ENCODE results near the gene JARID2.

Gene JARID2

GRCh38 chr6:15376900-15377487 lies 131.1 kb downstream of the JARID2 start:
- DNase-seq (ENCODE audit: low read depth), result no peak

- DNase-seq (ENCODE audit: low read depth), result no peak
Observed at GRCh38 chr6:15378272-15378671, 132.4 kb downstream of the JARID2 start.

- no peak for DNase-seq (ENCODE audit: low read depth)
Observed at GRCh38 chr6:15378866-15379265, 133.0 kb downstream of the JARID2 start.

- no peak for DNase-seq (ENCODE audit: low read depth)
Observed at GRCh38 chr6:15380351-15380750, 134.5 kb downstream of the JARID2 start.

GRCh38 chr6:15382089-15382488 lies 136.2 kb downstream of the JARID2 start:
- no peak for DNase-seq (ENCODE audit: low read depth)

GRCh38 chr6:15382712-15383111 lies 136.8 kb downstream of the JARID2 start:
- DNase-seq (ENCODE audit: low read depth), result no peak

- no peak for DNase-seq (ENCODE audit: low read depth)
Observed at GRCh38 chr6:15384901-15385300, 139.0 kb downstream of the JARID2 start.

GRCh38 chr6:15385521-15385920 lies 139.7 kb downstream of the JARID2 start:
- DNase-seq (ENCODE audit: low read depth), result no peak

GRCh38 chr6:15386110-15386755 lies 140.4 kb downstream of the JARID2 start:
- no peak for DNase-seq (ENCODE audit: low read depth)

GRCh38 chr6:15386756-15387112 lies 140.9 kb downstream of the JARID2 start:
- no peak for DNase-seq (ENCODE audit: low read depth)

- DNase-seq (ENCODE audit: low read depth), result no peak
Observed at GRCh38 chr6:15387118-15387517, 141.2 kb downstream of the JARID2 start.

GRCh38 chr6:15389084-15389764 lies 143.4 kb downstream of the JARID2 start:
- DNase-seq (ENCODE audit: low read depth), result no peak

GRCh38 chr6:15389765-15390723 lies 144.2 kb downstream of the JARID2 start:
- DNase-seq (ENCODE audit: low read depth), result no peak

GRCh38 chr6:15391500-15391899 lies 145.6 kb downstream of the JARID2 start:
- no peak for DNase-seq (ENCODE audit: low read depth)

GRCh38 chr6:15392182-15392581 lies 146.3 kb downstream of the JARID2 start:
- no peak for DNase-seq (ENCODE audit: low read depth)

GRCh38 chr6:15393605-15394004 lies 147.7 kb downstream of the JARID2 start:
- no peak for DNase-seq (ENCODE audit: low read depth)

- no peak for DNase-seq (ENCODE audit: low read depth)
Observed at GRCh38 chr6:15395087-15395486, 149.2 kb downstream of the JARID2 start.

- DNase-seq (ENCODE audit: low read depth), result no peak
Observed at GRCh38 chr6:15396808-15397207, 150.9 kb downstream of the JARID2 start.

- no peak for DNase-seq (ENCODE audit: low read depth)
Observed at GRCh38 chr6:15398633-15399275, 152.9 kb downstream of the JARID2 start.

GRCh38 chr6:15399641-15400470 lies 154.0 kb downstream of the JARID2 start:
- DNase-seq (ENCODE audit: low read depth), result peak; percentile 31

- DNase-seq (ENCODE audit: low read depth), result no peak
Observed at GRCh38 chr6:15400572-15401004, 154.7 kb downstream of the JARID2 start.
